ENCODE results near the gene SYNPR.

The SYNPR gene

DNA sequence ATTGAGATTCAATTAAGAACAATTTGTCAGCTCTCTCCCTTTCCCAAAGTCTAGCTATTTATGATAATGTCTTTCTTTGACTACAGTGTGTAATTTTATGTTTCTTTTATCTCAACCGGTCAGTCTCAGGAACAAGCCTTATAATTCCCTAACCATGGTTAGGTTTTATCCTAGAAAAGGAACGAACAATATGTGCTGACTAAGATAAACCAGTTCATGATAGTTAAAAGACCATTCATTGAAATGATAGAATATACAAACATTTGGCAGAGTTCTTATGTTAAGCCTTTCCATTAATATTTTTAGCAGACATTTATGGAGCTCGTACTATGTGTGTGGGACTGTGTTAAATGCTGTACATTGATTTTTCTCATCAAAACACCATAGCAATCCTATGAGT lies 106.3 kb downstream of the SYNPR start:
- no peak for DNase-seq (ENCODE audit: low read depth in 2 of 2)

DNA sequence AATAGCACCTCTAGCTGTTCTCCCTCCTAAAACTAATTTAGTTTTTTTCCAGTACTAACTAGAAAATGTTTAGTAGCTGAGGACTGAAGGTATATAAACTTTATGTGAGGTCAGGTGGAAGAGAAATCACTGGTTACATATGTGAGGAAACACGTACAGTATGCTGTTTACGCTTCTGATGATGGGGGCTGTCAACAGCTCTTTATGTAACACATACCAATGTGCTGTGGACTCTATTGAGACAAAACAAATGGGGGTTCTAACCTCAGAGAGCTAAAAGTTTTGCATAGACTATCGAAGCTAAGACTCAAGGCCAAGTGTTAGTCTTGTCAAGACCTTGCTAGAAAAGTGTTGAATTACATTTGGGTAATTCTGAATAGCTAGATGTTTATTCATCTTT lies 107.5 kb downstream of the SYNPR start:
- DNase-seq (ENCODE audit: low read depth in 2 of 2) = no peak

DNA sequence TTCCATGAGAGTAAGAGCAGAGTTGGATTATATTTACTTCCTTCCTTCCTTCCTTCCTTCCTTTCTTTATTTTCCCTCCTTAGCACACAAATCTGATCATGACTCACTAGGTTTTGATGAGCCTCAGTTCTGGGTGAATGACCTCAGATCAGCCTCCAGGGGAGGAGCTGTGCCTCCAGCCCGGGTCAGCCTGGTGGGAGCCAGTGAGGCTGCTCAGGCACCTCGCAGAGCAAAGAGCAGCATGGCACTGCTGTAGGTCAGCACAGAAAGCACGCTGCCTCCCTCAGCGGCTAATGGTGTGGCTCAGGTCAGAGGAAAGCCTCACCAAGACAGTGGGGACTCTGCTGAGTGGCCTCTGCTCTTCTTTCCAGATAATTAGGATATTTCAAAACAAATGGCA lies 108.5 kb downstream of the SYNPR start:
- DNase-seq (ENCODE audit: low read depth in 2 of 2) = no peak

DNA sequence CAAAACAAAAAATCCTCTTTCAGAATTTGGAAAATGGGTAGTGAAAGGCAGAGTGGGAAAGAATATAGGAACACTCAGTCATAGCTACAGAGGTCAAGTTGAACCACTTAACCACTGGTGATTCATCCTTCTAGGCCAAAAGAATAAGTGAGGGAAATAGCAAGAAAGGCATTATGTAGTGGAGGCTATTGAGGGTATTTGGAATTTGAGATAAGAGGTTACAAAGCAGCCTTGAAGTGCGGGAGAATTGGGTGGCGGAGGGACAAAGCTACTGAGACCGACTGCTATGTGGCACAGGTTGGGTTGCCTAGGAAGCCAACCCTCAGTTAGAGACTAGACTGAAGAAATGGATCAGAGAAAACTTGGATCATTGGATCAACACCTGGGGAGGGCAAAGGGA lies 109.5 kb downstream of the SYNPR start:
- no peak for DNase-seq (ENCODE audit: low read depth in 2 of 2)

DNA sequence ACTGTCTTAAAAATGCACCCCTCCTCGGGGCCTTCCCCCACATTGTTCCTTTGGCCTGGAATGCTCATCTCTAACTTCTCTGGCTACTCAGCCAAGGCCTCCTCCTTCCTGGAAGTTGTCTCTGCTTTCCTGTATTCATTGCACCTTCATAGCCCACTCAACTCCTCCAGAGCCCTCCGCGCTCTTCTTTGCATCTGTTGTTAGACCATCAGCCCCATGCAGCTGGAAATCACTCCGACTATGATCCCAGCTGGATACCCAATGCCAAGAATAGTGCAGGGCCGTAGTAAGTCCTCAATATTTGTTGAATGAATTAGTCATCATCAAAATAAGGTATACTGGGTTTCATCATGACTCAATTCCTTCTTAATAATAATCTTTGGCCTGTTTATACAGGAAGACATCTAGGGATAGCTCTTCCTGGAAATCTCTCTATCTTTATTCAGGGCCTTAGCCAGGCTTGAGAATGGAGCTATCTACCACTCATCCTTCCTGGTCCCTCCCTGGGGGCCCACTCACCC lies 112.7 kb downstream of the SYNPR start:
- DNase-seq (ENCODE audit: low read depth in 2 of 2) = no peak

DNA sequence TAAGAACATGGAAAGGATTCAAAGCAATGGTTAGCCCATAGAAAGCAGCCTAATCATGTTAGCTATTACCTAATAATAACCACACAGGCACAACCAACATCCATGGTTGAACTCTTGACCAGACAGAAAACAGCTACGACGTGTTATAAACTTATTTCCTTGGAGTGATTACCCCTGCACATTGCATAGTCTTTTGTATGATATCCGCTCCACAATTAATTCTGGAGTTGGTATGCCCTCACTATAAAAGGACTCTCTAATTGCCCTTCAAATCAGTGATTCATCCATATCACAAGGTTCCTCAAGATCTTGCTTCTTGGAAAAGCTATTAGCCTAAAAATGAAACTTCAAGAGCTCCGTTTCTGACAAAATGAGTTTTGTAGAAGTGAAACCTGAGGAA lies 117.9 kb downstream of the SYNPR start:
- no peak for DNase-seq (ENCODE audit: low read depth in 2 of 2)

DNA sequence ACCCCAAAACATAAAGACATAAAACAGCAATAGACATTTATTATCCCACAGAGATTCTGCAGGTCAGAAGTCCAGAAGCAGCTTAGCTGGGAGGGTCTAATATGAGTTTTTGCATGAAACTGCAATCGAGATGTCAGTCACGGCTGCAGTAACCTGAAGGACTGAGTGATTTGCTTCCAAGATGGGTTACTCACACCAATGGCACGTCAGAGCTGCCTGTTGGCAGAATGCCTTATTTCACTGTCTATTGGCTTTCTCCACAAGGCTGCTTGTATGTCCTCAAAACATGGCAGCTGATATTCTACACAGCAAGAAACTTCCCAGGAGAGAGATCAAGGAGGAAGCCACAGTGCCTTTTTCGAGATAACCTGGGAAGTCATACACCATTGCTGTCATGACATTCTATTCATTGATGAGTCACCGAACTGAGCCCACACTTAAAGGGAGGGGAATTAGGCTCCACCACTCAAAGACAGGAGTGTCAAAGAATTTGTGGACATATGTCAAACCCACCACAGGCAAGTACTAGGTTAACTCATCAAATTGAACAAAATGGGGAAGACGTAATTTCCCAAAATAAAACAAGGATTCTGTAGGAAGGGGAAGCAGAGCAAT lies 122.2 kb downstream of the SYNPR start:
- DNase-seq (ENCODE audit: low read depth in 2 of 2) = no peak

DNA sequence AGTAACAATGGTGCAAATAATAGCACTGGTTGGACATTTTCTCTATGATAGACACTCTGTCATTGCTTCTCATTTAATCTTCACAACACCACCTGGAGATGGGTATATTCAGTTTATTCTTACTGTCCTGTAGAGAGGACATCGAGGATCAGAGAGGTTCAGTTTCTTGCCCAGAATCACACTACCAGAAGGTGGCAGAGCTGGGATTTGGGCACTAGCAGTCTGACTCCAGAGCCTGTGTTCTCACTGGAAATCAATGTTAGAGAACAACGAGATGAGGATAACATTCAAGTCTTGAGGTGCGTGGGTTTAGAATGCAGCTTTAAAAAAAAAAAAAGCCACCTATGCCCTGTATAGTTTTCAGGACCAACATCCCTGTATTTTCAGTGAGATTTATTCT lies 127.8 kb downstream of the SYNPR start:
- no peak for DNase-seq (ENCODE audit: low read depth in 2 of 2)

DNA sequence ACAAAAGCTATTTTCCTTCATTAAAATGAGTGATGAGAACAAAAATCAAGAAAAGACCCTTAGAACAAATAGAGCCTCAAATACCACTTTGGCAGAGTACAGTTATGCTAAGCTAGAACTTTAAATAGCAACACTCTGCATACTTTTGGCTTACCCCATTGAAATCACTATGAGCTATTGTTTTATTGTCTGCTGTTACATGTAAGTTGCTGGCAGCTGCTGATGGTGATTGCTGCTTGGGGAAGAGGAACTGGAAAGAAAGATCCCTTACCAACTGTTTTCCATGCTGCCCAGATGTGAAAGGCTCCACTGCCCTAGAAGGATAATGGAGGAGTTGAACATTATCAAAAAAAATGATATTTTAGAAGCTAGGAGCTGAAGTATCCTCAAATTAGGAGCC lies 135.4 kb downstream of the SYNPR start:
- DNase-seq (ENCODE audit: low read depth in 2 of 2) = no peak

DNA sequence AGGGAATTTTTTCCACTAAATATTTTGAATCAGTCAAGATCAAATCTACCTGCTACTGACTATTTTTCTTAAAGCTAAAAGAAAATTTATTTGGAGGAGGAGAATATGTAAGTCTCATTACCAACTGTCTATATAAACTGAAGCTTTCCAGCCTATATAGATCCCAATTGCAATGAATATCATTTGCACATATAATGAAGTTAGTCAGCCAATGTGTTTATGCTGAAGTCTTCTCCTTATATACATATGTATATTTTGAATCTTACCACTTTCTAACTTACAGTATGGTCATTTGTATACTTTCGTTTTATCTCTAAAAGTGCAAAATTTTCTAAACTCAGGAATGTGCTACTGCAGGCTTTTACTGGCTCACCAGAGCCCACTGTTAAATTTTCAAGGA lies 136.5 kb downstream of the SYNPR start:
- DNase-seq (ENCODE audit: low read depth in 2 of 2) = no peak

DNA sequence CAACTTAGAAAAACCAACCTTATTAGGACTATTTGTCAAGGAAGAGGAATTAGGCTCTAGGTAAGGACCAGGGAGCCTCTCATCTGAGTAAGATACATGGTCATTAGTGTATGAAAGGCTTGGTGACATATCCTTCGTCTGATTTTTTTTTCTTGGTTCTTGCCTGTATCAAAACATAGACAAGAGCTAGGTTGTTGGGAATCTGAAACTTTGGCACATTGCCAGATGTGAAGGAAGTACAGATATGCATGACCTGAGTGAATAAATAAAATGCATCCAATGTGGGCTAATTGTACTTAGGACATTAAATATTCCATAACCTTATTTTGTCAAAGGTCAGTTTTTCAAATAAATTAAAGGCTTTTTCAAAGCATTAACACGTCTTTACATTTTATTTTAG lies 151.8 kb downstream of the SYNPR start:
- DNase-seq (ENCODE audit: low read depth in 2 of 2) = no peak

DNA sequence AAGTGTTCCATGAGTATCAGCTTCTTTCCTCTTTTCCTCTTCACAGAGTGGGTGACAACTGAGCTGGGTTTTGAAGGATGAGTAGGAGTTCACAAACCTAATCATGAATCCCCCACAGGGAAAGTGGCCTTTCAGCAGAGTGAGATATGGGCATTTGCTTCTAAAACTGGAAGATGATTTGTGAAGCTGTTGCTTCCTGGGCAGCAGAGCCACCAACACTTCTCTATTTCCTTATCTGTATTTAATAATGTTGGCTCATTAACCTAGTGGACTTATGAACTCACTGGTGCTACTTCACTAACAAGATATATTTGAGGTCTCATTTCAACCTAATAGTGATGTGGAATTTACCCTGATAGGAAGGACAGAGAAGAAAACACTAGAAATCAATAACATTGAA lies 152.8 kb downstream of the SYNPR start:
- DNase-seq (ENCODE audit: low read depth in 2 of 2) = no peak

DNA sequence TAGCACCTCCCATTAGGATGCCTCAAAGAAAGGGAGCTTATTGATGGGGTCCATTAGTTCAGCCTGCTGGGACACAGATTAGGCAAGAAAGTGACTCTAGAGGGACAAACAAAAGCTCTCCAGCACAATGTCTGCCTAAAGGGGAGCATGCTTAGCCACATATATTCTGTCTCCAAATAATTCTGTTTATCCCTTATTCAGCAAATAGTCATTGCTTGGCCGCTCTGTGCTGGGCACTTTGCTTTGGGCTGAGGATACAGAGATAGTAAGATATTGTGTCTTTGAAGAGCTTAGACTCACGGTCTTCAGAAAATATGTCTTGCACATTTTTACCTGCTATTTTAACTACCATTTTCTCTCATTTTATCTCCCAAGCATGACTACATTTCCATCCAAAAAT lies 159.8 kb downstream of the SYNPR start:
- no peak for DNase-seq (ENCODE audit: low read depth in 2 of 2)

DNA sequence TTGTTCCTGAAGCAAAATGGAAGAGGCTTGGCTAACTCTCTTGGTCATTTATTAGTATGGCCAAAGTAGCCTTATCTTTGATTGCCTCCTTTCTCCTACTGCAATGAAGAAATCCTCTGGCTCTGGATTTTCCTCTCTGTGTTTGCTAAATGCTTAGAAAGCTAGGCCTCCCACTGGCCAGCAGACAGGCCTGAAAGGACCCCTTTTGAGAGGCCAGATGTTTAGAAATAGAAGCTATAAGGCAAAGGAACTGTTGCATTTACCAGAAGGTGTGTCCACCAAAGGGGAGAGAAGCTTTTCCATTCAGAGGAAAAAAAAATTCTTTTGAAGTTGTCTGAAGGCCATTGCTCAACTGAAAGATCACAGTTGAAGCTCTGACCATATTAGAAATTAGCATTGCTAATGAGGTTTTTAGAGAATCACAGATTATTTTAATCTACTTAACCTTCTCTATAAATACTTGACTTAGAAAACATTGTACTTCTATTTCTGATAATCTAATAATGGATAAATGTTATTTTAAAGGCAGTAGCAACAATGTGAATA lies 160.8 kb downstream of the SYNPR start:
- DNase-seq (ENCODE audit: low read depth in 2 of 2) = no peak

DNA sequence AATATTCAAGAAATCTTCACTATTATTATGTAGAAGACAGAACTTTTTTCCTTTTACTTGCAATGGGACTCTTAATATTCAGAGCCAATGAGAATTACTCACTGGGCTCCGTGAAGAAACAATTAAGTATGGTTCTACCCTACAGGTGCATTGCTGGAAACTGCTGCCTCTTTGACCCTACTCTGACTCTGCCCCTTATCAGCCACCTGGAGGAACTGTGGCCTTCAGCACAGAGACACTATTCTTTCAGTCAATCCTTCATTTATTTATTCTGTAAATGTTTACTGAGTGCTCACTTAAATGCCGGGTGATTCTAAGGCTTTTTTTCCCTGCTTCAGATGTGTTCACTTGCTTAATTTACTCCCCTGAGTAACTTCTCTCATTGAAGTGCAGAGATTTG lies 163.2 kb downstream of the SYNPR start:
- DNase-seq (ENCODE audit: low read depth in 2 of 2) = no peak

DNA sequence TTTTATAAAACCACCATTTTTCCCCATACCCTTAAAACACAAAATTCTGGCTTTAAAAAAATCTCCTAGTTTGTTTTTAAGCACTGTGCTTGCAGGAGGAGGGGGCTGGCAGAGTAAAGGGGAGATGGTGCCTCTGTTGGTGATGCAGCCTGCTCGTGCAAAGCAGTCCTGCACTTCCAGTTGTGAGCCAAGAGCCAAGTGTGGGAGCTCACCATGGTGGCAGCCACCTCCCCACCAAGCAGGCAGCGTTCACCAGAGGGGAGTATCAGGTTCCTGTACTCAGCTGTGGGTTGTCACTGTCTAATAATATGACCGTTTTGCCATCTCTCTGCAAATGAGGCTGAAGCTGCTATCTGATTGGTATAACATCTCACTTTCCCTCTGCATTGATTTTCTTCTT lies 164.8 kb downstream of the SYNPR start:
- no peak for DNase-seq (ENCODE audit: low read depth in 2 of 2)

DNA sequence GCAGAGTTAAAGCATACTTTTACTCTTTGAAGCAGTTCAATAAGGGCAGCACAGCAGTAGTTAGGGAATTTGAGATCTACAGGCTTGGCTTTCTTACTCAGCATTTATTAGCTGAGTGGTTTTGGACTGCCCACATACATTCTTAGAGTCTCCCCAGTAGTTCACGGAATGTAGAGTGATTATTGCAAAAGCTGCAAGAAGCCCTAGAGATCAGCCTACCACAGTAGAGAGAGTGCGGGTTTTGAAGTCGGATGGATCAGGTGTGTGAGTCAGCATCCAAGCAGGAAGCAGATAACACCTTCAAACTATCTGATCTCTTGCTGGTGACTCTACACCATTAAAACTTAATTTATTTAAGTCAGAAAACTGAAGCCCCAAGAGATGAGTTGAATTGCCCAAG lies 171.9 kb downstream of the SYNPR start:
- DNase-seq (ENCODE audit: low read depth in 2 of 2) = no peak

DNA sequence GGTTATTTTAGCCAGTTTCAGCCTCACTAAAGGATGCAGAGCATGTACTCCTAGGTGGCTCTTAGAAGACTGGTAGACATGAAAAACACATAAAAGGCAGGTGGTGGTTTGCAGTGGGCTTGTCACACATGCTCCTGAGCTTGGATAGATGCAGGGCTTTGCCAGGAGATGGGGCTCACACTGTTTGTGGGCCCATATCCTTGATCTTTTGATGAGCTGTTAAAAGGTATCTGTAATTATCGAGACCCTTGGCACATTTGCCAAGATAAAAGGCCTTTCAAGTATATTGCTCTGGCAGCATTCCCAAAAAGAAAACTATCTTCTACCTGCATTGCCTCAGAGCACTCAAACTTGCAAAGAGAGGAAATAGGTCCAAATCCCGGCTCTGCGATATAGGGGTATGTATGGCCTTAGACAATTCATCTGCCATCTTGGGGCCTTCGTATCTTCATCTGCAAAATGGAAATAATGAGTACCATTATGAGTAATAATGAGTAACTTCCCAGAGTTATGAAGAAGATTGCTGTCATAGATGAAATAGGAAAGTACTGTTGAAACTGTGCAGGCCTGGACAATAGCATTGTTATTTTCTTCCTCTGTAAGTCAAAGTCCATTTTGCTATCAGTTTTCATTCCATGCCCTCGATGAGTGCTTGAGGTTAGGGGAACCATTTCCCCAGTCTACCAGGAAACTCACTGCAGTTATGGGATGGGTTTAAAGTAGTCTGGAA lies 172.7 kb downstream of the SYNPR start:
- DNase-seq (ENCODE audit: low read depth in 2 of 2) = no peak

DNA sequence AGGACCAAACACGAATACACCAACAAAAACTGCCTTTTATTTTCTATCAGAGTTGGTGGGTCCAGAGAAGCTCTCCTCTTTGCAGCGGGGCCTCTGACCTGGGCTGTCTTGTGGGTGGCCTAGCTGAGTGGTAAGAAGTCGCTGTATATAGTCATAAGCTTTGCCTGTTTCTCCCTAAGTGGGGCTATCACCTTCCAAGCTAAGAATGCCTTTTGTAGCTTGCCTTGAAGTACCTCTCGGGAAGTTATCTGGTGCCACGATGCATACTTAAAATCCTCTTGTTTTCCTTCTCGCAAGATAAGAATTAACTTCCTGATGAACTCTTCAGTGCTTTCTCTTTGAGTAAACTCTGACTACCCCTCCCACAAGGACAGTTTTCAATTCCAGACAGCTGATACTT lies 178.8 kb downstream of the SYNPR start:
- DNase-seq (ENCODE audit: low read depth in 2 of 2) = no peak

DNA sequence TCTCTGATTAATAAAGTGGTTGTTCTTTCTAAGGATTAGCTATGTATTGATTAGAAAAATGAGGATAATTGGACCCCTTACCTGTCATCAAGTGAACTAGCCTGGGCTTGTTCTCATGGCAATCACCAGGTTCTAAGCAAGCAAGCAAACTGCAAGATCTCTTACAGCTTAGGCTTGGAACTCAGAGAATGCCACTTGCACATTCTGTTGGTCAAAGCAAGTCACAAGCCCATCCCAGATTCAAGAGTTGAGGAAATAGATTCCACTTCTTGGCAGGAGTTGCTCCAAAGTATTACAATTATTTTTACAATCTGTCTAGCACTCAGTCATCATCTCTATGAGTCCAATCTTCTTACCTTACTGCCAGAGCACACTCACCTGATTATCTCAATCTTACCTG lies 180.3 kb downstream of the SYNPR start:
- no peak for DNase-seq (ENCODE audit: low read depth in 2 of 2)

DNA sequence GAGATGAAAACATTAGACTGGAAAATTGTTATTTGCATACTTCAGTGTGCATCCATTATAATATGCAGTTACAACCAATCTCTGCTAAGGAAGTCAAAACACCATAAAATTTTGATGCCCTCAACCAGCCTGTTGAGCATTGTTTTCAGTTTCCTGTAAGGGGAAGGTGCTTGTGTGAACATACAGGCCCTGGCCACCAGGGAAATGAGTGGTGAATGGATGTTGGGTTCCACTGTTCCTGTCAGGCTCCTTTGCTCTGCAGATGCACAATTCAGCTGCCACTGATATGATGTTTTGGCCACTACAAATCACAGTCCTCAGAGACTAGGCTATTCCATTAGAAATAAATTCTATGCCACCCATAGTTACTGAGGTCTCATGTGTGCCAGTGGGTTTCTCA lies 184.6 kb downstream of the SYNPR start:
- no peak for DNase-seq (ENCODE audit: low read depth in 2 of 2)

DNA sequence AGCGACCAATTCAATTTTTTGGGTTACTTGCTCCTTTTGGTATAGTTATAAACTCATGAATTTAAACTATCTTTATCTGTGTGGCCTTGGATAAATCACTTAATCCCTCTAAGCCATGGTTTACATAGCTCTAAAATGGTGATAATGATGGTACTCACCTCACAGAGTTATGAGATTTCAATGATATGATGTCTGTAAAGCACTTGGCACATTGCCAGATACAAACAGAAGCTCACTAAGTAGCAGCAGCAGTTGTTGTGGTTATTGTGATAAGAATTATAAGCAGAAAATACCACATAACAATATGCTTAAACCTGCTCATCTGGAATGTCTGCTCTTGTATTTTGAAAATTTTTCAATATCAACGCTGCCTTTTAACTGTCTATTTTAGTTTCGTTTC lies 189.3 kb downstream of the SYNPR start:
- no peak for DNase-seq (ENCODE audit: low read depth in 2 of 2)

DNA sequence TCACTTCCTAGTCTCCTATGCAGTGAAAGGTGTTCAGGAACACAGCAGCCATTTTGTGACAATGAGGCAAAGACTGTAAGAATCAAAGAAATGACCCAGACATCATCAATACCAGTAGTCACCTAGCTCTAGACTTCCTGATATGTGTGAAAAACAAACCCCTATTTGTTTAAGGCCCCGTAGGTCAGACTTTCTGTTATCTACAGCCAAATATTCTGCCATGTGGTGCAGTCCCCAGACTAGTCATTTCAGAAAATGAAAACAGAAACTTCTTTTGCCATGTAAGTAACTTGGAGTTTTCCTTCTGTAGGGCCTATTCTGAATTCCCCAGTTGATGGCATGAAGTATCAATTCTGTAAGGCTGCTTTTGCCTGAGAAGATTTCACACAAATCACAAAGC lies 192.6 kb downstream of the SYNPR start:
- no peak for DNase-seq (ENCODE audit: low read depth in 2 of 2)

DNA sequence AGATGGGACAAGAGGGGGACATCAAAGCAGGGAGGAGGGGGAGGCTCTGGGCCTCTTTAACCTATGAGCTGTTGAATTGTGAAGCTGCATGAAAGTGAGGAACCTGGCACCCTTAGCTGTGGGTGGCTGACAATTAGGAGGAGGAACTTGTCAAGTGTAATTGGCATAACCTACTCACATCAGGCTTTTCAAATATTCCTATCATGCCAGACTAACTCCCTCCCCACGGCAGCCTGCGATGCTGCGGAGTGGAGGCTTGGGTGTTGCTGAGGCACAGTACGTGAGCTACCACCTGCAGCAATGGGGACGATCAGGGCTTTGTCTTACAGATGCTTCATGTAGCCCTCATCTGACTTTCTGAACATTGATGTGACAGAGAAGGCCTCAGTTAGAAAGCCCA lies 193.7 kb downstream of the SYNPR start:
- no peak for DNase-seq (ENCODE audit: low read depth in 2 of 2)
